WTC11 (cell line): ENCODE results near the gene SBF1.

ENCODE experiments used
- E2F5 ChIP-seq: sonication (generic); formaldehyde crosslinking; IDR thresholded peaks from 2 replicates; pipeline ENCODE4 v1.8.1; 2022; ENCODE audit warnings: mild to moderate bottlenecking, moderate library complexity, missing genetic modification reagents
- NFYB ChIP-seq: sonication (generic); formaldehyde crosslinking; conservative IDR thresholded peaks from 2 replicates; pipeline ENCODE4 v1.8.0; 2022; ENCODE audit warnings: low read depth, missing genetic modification reagents
- PREB ChIP-seq: sonication (generic); formaldehyde crosslinking; IDR thresholded peaks from 2 replicates; pipeline ENCODE4 v1.8.1; 2022; ENCODE audit warnings: mild to moderate bottlenecking, missing genetic modification reagents, moderate library complexity, borderline replicate concordance
- SMAD4 ChIP-seq: sonication (generic); formaldehyde crosslinking; IDR thresholded peaks from 2 replicates; pipeline ENCODE4 v1.8.0; 2022; ENCODE audit warnings: mild to moderate bottlenecking, missing genetic modification reagents
- USF2 ChIP-seq: sonication (generic); formaldehyde crosslinking; IDR thresholded peaks from 2 replicates; pipeline ENCODE4 v1.8.1; 2023; ENCODE audit warnings: mild to moderate bottlenecking, missing genetic modification reagents, moderate library complexity
- TF ChIP-seq, protein P1 (sequence below): fragments of 200-600 bp; IDR thresholded peaks from 2 replicates; pipeline ENCODE4 v1.8.0; 2022; ENCODE audit warnings: antibody characterized with exemption
- TF ChIP-seq, protein P2 (sequence below): sonication (generic); formaldehyde crosslinking; IDR thresholded peaks from 2 replicates; pipeline ENCODE4 v1.8.0; 2023; ENCODE audit warnings: missing genetic modification reagents, mild to moderate bottlenecking, borderline replicate concordance
- TF ChIP-seq, protein P3 (sequence below): sonication (generic); formaldehyde crosslinking; IDR thresholded peaks from 2 replicates; pipeline ENCODE4 v1.8.1; 2022; ENCODE audit warnings: low read depth, missing genetic modification reagents, borderline replicate concordance

DNA sequence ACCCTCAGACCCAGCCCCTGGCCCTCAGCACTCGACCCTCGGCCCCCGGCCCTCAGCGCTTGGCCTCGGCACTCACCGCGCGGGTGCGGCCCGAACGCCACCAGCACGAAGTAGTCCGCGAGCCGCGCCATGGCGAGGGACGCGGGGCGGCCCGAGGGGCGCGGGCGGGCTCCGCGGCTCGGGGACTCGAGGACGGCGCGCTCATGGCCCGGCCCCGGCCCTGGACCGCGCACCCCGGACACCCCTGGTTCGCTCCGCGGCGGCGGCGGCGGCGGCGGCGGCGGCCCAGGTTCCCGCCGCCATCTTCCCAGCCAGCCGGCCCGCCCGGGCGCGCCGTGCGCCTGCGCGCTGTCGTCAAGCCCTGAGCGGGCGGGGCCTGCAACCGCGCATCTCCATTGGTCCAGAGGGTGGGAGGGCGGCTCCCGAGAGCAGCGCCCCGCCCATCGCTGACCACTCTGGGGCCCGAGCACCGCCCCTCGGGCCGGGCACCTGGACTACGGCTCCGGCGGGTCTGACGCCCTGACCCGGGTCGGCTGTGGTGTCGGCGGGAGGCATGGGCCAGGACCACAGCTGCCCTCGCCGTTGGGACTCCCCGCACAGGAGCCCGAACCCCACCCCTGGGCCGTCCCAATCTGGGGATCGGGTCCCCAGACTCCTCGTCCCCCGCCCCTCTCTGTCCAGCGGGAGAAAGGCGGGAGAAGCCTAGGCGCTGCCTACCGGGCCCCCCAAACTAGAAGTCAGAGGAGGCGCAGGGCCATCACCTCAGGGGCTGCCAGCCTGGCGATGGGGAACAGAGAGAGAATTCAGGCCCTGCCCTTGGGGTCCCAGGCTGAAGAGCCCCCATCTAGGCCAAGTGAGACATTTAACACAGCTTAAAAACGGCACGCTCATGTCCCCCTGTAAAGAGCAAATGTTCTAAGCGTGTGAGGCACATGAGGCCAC lies at the start of gene SBF1:
- TF ChIP-seq, protein P1, sequence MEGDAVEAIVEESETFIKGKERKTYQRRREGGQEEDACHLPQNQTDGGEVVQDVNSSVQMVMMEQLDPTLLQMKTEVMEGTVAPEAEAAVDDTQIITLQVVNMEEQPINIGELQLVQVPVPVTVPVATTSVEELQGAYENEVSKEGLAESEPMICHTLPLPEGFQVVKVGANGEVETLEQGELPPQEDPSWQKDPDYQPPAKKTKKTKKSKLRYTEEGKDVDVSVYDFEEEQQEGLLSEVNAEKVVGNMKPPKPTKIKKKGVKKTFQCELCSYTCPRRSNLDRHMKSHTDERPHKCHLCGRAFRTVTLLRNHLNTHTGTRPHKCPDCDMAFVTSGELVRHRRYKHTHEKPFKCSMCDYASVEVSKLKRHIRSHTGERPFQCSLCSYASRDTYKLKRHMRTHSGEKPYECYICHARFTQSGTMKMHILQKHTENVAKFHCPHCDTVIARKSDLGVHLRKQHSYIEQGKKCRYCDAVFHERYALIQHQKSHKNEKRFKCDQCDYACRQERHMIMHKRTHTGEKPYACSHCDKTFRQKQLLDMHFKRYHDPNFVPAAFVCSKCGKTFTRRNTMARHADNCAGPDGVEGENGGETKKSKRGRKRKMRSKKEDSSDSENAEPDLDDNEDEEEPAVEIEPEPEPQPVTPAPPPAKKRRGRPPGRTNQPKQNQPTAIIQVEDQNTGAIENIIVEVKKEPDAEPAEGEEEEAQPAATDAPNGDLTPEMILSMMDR, result no peak
- TF ChIP-seq E2F5 (no peak), SMAD4 (CRISPR knock-in tag) (no peak), USF2 (CRISPR knock-in tag) (no peak), PREB (CRISPR knock-in tag) (no peak), NFYB (0 out of 2 replicates have a peak, but pooled peaks have one; percentile 41)
- TF ChIP-seq, protein P2, sequence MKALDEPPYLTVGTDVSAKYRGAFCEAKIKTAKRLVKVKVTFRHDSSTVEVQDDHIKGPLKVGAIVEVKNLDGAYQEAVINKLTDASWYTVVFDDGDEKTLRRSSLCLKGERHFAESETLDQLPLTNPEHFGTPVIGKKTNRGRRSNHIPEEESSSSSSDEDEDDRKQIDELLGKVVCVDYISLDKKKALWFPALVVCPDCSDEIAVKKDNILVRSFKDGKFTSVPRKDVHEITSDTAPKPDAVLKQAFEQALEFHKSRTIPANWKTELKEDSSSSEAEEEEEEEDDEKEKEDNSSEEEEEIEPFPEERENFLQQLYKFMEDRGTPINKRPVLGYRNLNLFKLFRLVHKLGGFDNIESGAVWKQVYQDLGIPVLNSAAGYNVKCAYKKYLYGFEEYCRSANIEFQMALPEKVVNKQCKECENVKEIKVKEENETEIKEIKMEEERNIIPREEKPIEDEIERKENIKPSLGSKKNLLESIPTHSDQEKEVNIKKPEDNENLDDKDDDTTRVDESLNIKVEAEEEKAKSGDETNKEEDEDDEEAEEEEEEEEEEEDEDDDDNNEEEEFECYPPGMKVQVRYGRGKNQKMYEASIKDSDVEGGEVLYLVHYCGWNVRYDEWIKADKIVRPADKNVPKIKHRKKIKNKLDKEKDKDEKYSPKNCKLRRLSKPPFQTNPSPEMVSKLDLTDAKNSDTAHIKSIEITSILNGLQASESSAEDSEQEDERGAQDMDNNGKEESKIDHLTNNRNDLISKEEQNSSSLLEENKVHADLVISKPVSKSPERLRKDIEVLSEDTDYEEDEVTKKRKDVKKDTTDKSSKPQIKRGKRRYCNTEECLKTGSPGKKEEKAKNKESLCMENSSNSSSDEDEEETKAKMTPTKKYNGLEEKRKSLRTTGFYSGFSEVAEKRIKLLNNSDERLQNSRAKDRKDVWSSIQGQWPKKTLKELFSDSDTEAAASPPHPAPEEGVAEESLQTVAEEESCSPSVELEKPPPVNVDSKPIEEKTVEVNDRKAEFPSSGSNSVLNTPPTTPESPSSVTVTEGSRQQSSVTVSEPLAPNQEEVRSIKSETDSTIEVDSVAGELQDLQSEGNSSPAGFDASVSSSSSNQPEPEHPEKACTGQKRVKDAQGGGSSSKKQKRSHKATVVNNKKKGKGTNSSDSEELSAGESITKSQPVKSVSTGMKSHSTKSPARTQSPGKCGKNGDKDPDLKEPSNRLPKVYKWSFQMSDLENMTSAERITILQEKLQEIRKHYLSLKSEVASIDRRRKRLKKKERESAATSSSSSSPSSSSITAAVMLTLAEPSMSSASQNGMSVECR (CRISPR knock-in tag), result no peak
- TF ChIP-seq, protein P3, sequence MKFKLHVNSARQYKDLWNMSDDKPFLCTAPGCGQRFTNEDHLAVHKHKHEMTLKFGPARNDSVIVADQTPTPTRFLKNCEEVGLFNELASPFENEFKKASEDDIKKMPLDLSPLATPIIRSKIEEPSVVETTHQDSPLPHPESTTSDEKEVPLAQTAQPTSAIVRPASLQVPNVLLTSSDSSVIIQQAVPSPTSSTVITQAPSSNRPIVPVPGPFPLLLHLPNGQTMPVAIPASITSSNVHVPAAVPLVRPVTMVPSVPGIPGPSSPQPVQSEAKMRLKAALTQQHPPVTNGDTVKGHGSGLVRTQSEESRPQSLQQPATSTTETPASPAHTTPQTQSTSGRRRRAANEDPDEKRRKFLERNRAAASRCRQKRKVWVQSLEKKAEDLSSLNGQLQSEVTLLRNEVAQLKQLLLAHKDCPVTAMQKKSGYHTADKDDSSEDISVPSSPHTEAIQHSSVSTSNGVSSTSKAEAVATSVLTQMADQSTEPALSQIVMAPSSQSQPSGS (CRISPR knock-in tag), result no peak
